Right atrium auricular region (tissue), 2 donors: ENCODE measurements around the gene TRABD2A. TPM values are rescaled to one million over a fixed set of nuclear protein-coding genes. Genes with fewer than 3 reads are reported as not detected.

Experiments
- DNase-seq: peaks from one replicate; pipeline ENCODE4 v3.0.0-alpha.2; 2019; ENCODE audit warnings: low spot score
- H3K27ac ChIP-seq, 2 donors: fragments of 200-600 bp; sonication (generic); 1 replicate in 1 of 2; 2 replicates in 1 of 2; pipeline ENCODE4 v1.5.1; 2016 to 2019
- H3K27me3 ChIP-seq, 2 donors: fragments of 200-600 bp; sonication (generic); one replicate each; pipeline versions ENCODE4 v1.5.1 to v1.6.0; 2017 to 2019
- H3K36me3 ChIP-seq: fragments of 200-600 bp; sonication (generic); one replicate; pipeline ENCODE4 v1.5.1; 2016
- H3K4me1 ChIP-seq, 2 donors: fragments of 200-600 bp; sonication (generic); one replicate each; pipeline versions ENCODE4 v1.5.1 to v1.6.0; 2017 to 2019
- H3K4me3 ChIP-seq, 2 donors: fragments of 200-600 bp; sonication (generic); 1 replicate in 1 of 2; 2 replicates in 1 of 2; pipeline ENCODE4 v1.5.1; 2017 to 2019; ENCODE audit warnings: mild to moderate bottlenecking in 1 of 2, moderate library complexity in 1 of 2
- H3K9me3 ChIP-seq, 2 donors: fragments of 200-600 bp; sonication (generic); one replicate each; pipeline ENCODE4 v1.5.1; 2019
- CTCF ChIP-seq, 2 donors: fragments of 200-600 bp; sonication (generic); IDR thresholded peaks; one replicate each; pipeline ENCODE4 v1.5.1; 2019; ENCODE audit warnings: antibody characterized with exemption in 2 of 2
- total RNA-seq, 2 donors: library from RNA; depleted of rRNA; stranded (reverse); fragments of >200 nt; gene quantifications; one replicate each; pipeline ENCODE4 v1.1.0, GENCODE V29; 2016

TRABD2A gene
- total RNA-seq, 2 donors from 2014 or later: 1.2 to 1.7 TPM

GRCh38 chr2:84841577-84841976 is 39.3 kb downstream of the TRABD2A start:
- no peaks in the 10 kb centered on the region for H3K9me3 ChIP-seq
- no peak for DNase-seq
- H3K36me3 ChIP-seq: no peaks in the 10 kb centered on the region
- H3K4me3 ChIP-seq: no peak overlapping the region
- no peak overlapping the region for H3K27ac ChIP-seq
- no peaks in the 10 kb centered on the region for H3K27me3 ChIP-seq
- TF ChIP-seq CTCF (IDR thresholded peaks at IDR 0.05): no peak
- H3K4me1 ChIP-seq: no peaks in the 10 kb centered on the region

DNA sequence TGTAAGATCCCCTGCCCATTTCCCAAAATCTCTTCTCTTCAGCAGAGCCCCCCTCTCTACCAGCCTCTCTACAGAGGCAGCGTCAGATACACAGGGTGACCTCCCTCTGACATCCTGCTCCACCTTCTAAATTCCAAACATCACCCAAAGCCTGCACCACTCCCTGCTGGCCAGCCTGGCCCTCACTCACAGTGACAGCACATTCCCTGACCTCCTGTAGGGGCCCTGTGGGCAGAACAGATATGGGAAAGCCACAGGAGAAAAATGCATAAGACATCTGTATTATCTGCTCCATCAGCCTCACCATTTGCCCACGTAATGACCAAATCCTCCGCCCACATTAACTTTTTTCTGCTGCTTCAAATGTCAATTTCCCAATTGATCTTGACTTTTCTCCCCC is 40.6 kb downstream of the TRABD2A start:
- H3K4me1 ChIP-seq: no peaks in the 10 kb centered on the region
- H3K9me3 ChIP-seq: peaks cover 0 to 12% of the 10 kb centered on the region in 2 donors
- TF ChIP-seq CTCF (IDR thresholded peaks at IDR 0.05): no peak
- DNase-seq: no peak
- H3K27ac ChIP-seq: no peak overlapping the region
- H3K36me3 ChIP-seq: no peaks in the 10 kb centered on the region
- H3K27me3 ChIP-seq: no peaks in the 10 kb centered on the region
- no peak overlapping the region for H3K4me3 ChIP-seq

GRCh38 chr2:84839851-84840250 is 41.0 kb downstream of the TRABD2A start:
- no peak for DNase-seq
- Histone ChIP-seq H3K27me3 (no peaks in the 10 kb centered on the region), H3K36me3 (no peaks in the 10 kb centered on the region), H3K4me1 (no peaks in the 10 kb centered on the region), H3K27ac (no peak overlapping the region), H3K9me3 (peaks cover 0 to 16% of the 10 kb centered on the region in 2 donors), H3K4me3 (no peak overlapping the region)
- no peak for TF ChIP-seq CTCF (IDR thresholded peaks at IDR 0.05)

- H3K9me3 ChIP-seq: peaks cover 0 to 17% of the 10 kb centered on the region in 2 donors
- no peak for TF ChIP-seq CTCF (IDR thresholded peaks at IDR 0.05)
- no peaks in the 10 kb centered on the region for H3K4me1 ChIP-seq
- no peaks in the 10 kb centered on the region for H3K27me3 ChIP-seq
- no peaks in the 10 kb centered on the region for H3K36me3 ChIP-seq
- no peak overlapping the region for H3K4me3 ChIP-seq
- H3K27ac ChIP-seq: no peak overlapping the region
- DNase-seq: no peak
These were observed 42.3 kb downstream of the TRABD2A start for GRCh38 chr2:84838434-84839145.

- no peak for TF ChIP-seq CTCF (IDR thresholded peaks at IDR 0.05)
These were observed 44.7 kb downstream of the TRABD2A start for GRCh38 chr2:84836215-84836614.

More at GRCh38 chr2:84836215-84836614, 44.7 kb downstream of the TRABD2A start:
- no peak overlapping the region for H3K27ac ChIP-seq
- H3K4me1 ChIP-seq: no peaks in the 10 kb centered on the region
- no peak overlapping the region for H3K4me3 ChIP-seq
- no peak for DNase-seq
- H3K27me3 ChIP-seq: no peaks in the 10 kb centered on the region
- no peaks in the 10 kb centered on the region for H3K36me3 ChIP-seq
- H3K9me3 ChIP-seq: peaks cover 0 to 17% of the 10 kb centered on the region in 2 donors
